ENCODE data around the gene FASTKD2.

Gene FASTKD2

DNA sequence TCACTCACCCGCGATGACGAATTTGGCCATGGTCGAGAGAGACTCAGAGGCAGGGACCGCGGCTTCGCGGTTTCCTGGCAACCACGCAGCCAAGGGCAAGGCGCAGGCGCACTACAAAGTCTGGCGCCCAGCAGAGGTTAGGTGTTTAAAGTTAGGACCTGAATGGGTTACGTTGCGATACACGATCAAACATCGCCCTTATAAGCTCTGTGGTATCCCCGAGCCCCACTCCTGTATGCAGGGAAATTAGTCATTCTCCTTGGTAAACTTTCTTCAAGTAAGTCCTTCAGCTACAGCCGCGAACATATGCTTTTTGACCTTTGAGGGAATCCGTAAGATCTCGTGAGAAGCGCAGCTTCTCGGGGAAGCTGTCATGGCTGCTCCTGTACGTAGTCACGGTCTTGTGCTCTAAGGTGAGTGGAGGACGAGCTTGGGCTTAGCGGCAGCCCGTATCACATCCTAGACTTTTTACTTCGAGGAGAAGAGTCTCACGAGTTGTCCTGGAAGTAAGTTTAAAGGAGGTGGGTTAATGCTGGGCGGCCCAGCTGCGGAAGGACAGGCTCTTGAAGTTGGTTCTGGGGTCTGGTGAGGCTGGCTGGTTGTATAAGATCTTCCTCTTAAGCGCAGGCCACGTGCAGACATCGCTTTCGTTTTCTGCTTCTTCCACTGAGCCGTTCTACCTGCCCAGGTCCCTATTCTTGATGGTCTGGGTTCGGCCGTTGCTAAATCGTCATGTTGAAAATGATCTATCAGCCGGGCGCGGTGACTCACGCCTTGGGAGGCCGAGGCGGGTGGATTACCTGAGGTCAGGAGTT, at the start of gene FASTKD2, which contains the start of gene MDH1B:
FASTKD2 (plus strand) TSS at position 365 of the 815 bp plus-strand sequence. CDS start 1,088 bp downstream, outside the sequence.
MDH1B (minus strand) TSS at position 87 of the 815 bp plus-strand sequence; CDS start at position 30, 57 bp downstream.
- POLR2A ChIA-PET = no interaction called here
- TF ChIP-seq, protein P1, sequence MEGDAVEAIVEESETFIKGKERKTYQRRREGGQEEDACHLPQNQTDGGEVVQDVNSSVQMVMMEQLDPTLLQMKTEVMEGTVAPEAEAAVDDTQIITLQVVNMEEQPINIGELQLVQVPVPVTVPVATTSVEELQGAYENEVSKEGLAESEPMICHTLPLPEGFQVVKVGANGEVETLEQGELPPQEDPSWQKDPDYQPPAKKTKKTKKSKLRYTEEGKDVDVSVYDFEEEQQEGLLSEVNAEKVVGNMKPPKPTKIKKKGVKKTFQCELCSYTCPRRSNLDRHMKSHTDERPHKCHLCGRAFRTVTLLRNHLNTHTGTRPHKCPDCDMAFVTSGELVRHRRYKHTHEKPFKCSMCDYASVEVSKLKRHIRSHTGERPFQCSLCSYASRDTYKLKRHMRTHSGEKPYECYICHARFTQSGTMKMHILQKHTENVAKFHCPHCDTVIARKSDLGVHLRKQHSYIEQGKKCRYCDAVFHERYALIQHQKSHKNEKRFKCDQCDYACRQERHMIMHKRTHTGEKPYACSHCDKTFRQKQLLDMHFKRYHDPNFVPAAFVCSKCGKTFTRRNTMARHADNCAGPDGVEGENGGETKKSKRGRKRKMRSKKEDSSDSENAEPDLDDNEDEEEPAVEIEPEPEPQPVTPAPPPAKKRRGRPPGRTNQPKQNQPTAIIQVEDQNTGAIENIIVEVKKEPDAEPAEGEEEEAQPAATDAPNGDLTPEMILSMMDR (IDR thresholded peaks at IDR 0.05; ENCODE audit: control extremely low read depth, extremely low read depth, low read depth, missing control alignments) = no peak
- CTCF ChIA-PET = interaction anchor here (0.9 to 3.0 kb wide), 6 partner anchors 12 to 444 kb away, joined by 3 to 16 read pairs (median 4); no protein-coding TSS in a partner anchor

DNA sequence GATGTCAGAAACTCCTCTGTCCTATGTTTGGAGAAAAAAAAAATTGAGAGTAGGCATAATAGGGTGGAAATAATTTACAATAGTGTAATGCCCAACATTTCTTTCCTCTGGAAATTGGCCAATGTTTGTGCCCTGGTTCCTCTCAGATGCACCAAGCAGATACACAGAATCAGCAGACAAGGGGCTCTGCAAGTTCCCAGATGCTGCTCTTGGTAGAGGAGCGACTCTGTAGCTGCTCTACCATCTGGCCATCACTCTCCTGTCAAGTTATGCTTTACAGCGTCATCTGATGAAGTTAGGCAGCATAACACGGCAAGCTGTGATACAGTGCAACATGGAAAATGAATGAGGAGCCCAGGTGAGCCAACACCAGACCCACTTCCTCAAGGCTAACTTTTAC, 48.8 kb upstream of the FASTKD2 start:
- CTCF ChIA-PET = no interaction called here
- no peak for DNase-seq (ENCODE audit: extremely low spot score)
- TF ChIP-seq, protein P1 (IDR thresholded peaks at IDR 0.05; ENCODE audit: control extremely low read depth, extremely low read depth, low read depth, missing control alignments) = no peak
- POLR2A ChIA-PET = no interaction called here

More for the DNA sequence above, at the start of gene FASTKD2, which contains the start of gene MDH1B:
- DNase-seq (ENCODE audit: extremely low spot score) = peak; percentile 85

DNA sequence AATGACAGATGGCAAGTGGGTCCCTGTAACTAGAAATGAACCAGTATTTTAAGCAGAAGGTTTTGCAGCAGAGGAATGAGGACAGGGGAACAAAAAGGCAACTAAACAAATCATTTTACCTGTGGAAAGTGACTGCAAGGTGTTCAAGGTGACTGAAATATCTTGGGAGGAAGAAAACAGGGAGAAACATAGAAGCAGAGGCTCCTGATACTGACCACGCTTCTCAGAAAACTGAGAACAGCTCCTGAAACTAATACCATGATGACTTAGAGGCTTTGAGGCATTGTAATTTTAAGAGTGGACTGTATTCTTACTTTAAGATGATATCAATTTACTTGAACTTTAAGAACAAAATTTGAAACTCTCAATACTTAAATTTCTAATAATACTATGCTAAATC, 47.1 kb upstream of the FASTKD2 start, which contains the start of gene DYTN:
DYTN (minus strand) TSS at position 101 of the 400 bp plus-strand sequence. CDS start 117 bp downstream, outside the sequence.
- no peak for DNase-seq (ENCODE audit: extremely low spot score)
- POLR2A ChIA-PET = interaction anchor here (0.7 kb wide), 1 partner anchor 613 kb away, joined by 3 read pairs; no protein-coding TSS in a partner anchor
- CTCF ChIA-PET = interaction anchor here (1.0 kb wide), 1 partner anchor 12 kb away, joined by 3 read pairs; no protein-coding TSS in a partner anchor
- TF ChIP-seq, protein P1 (IDR thresholded peaks at IDR 0.05; ENCODE audit: control extremely low read depth, extremely low read depth, low read depth, missing control alignments) = no peak

DNA sequence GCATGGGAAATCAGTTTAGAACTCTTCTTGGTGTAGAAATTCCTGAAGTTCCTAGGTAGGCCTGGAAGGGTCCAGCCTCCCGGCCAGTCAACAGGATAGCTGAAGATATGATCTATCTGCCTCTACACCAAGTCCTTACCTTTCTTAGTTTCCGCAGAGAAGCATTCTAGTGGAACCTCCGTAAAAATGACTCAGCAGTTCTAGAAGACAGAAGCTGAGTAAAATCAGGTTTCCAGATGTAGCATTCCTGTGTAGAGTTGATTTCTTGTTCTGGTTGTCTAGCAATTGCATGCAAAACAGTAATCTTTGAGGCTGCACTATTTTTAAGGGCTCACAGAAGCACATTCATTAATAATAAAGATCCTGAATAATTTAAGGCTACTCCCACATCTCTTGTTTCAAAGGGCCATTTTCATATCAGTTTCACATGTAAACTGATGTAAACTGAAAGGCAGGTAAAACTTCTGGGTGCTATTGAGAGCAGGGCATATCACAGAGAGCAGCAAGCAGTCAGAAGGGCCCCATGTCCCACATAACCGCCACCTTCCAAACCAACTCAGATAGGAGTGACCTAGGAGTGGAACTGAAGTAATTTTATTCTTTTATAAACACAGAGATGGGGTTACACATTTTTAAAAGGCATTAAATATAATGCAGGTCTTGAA, 44.0 kb upstream of the FASTKD2 start:
- DNase-seq (ENCODE audit: extremely low spot score) = peak; percentile 21
- TF ChIP-seq, protein P1 (IDR thresholded peaks at IDR 0.05; ENCODE audit: control extremely low read depth, extremely low read depth, low read depth, missing control alignments) = no peak
- ChIA-PET POLR2A (no interaction called here), CTCF (no interaction called here)

DNA sequence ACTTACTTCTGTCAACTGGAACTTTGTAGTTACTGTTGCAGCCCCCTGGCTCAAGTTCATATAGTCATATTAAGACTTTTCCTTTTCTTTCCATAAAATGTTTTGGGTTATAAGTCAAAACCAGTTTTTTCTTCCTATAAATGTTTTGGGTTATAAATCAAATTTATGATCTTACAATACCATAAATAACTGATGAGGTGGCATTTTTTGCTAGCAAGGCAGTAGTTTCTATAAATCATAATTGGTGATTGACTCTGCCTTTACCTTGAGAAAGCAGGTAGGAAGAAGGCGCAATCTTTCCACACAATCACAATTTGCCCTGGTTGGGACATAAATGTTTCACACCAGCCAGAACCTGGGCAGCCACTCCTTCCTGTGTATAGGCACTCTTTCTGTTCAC, 42.1 kb upstream of the FASTKD2 start:
- TF ChIP-seq, protein P1 (IDR thresholded peaks at IDR 0.05; ENCODE audit: control extremely low read depth, extremely low read depth, low read depth, missing control alignments) = no peak
- POLR2A ChIA-PET = no interaction called here
- no peak for DNase-seq (ENCODE audit: extremely low spot score)
- CTCF ChIA-PET = interaction anchor here (1.3 kb wide), 1 partner anchor 291 kb away, joined by 3 read pairs; no protein-coding TSS in a partner anchor

DNA sequence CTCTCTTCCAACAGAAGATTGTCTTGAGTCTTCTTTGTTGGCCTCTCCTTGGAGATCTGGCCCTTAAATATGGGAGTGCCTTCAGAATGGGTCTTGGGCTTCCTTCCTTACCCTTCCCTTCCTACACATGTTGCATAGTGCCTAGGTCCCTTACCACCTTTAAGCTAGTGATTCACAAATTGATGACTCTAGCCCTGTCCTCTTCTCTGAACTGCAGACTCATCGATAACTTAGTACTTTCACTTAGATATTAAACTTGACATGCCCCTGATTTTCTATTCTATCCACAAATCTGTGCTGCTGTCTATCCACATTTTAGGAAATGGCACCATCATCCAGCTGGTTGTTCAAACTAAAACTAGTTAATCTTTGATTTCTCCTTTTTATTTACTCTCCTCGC, 38.1 kb upstream of the FASTKD2 start:
- TF ChIP-seq, protein P1 (IDR thresholded peaks at IDR 0.05; ENCODE audit: control extremely low read depth, extremely low read depth, low read depth, missing control alignments) = no peak
- ChIA-PET POLR2A (no interaction called here), CTCF (no interaction called here)
- no peak for DNase-seq (ENCODE audit: extremely low spot score)
